ENCODE results near the gene SKI. TPM values are rescaled to one million over a fixed set of nuclear protein-coding genes. Genes with fewer than 3 reads are reported as not detected.

SKI gene
- total and polyA plus RNA-seq, 2 of the 8 experiments (the other 6 are each of a cell fraction or from before 2014, with no cell fraction given): 8.3 to 87.6 TPM

GRCh38 chr1:2210786-2211185 lies 17.3 kb upstream of the SKI start (continued):
- TF ChIP-seq, protein P1, sequence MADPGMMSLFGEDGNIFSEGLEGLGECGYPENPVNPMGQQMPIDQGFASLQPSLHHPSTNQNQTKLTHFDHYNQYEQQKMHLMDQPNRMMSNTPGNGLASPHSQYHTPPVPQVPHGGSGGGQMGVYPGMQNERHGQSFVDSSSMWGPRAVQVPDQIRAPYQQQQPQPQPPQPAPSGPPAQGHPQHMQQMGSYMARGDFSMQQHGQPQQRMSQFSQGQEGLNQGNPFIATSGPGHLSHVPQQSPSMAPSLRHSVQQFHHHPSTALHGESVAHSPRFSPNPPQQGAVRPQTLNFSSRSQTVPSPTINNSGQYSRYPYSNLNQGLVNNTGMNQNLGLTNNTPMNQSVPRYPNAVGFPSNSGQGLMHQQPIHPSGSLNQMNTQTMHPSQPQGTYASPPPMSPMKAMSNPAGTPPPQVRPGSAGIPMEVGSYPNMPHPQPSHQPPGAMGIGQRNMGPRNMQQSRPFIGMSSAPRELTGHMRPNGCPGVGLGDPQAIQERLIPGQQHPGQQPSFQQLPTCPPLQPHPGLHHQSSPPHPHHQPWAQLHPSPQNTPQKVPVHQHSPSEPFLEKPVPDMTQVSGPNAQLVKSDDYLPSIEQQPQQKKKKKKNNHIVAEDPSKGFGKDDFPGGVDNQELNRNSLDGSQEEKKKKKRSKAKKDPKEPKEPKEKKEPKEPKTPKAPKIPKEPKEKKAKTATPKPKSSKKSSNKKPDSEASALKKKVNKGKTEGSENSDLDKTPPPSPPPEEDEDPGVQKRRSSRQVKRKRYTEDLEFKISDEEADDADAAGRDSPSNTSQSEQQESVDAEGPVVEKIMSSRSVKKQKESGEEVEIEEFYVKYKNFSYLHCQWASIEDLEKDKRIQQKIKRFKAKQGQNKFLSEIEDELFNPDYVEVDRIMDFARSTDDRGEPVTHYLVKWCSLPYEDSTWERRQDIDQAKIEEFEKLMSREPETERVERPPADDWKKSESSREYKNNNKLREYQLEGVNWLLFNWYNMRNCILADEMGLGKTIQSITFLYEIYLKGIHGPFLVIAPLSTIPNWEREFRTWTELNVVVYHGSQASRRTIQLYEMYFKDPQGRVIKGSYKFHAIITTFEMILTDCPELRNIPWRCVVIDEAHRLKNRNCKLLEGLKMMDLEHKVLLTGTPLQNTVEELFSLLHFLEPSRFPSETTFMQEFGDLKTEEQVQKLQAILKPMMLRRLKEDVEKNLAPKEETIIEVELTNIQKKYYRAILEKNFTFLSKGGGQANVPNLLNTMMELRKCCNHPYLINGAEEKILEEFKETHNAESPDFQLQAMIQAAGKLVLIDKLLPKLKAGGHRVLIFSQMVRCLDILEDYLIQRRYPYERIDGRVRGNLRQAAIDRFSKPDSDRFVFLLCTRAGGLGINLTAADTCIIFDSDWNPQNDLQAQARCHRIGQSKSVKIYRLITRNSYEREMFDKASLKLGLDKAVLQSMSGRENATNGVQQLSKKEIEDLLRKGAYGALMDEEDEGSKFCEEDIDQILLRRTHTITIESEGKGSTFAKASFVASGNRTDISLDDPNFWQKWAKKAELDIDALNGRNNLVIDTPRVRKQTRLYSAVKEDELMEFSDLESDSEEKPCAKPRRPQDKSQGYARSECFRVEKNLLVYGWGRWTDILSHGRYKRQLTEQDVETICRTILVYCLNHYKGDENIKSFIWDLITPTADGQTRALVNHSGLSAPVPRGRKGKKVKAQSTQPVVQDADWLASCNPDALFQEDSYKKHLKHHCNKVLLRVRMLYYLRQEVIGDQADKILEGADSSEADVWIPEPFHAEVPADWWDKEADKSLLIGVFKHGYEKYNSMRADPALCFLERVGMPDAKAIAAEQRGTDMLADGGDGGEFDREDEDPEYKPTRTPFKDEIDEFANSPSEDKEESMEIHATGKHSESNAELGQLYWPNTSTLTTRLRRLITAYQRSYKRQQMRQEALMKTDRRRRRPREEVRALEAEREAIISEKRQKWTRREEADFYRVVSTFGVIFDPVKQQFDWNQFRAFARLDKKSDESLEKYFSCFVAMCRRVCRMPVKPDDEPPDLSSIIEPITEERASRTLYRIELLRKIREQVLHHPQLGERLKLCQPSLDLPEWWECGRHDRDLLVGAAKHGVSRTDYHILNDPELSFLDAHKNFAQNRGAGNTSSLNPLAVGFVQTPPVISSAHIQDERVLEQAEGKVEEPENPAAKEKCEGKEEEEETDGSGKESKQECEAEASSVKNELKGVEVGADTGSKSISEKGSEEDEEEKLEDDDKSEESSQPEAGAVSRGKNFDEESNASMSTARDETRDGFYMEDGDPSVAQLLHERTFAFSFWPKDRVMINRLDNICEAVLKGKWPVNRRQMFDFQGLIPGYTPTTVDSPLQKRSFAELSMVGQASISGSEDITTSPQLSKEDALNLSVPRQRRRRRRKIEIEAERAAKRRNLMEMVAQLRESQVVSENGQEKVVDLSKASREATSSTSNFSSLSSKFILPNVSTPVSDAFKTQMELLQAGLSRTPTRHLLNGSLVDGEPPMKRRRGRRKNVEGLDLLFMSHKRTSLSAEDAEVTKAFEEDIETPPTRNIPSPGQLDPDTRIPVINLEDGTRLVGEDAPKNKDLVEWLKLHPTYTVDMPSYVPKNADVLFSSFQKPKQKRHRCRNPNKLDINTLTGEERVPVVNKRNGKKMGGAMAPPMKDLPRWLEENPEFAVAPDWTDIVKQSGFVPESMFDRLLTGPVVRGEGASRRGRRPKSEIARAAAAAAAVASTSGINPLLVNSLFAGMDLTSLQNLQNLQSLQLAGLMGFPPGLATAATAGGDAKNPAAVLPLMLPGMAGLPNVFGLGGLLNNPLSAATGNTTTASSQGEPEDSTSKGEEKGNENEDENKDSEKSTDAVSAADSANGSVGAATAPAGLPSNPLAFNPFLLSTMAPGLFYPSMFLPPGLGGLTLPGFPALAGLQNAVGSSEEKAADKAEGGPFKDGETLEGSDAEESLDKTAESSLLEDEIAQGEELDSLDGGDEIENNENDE (IDR thresholded peaks at IDR 0.05; ENCODE audit: insufficient replicate concordance, low read length): no peak
- TF ChIP-seq SIRT6 (IDR thresholded peaks at IDR 0.05; ENCODE audit: low read length) (no peak), TAF1 (IDR thresholded peaks at IDR 0.05; ENCODE audit: low read depth, low read length) (no peak), CEBPB (IDR thresholded peaks at IDR 0.05; ENCODE audit: low read depth, low read length) (no peak), TCF12 (IDR thresholded peaks at IDR 0.05; ENCODE audit: low read depth, low read length) (no peak), ATF2 (IDR thresholded peaks at IDR 0.05; ENCODE audit: low read length) (no peak), GTF2F1 (IDR thresholded peaks at IDR 0.05; ENCODE audit: borderline replicate concordance, low read depth, low read length) (no peak), KDM1A (IDR thresholded peaks at IDR 0.05; ENCODE audit: borderline replicate concordance, low read length) (no peak), HDAC2 (IDR thresholded peaks at IDR 0.05; ENCODE audit: borderline replicate concordance in 1 of 2, low read depth in 2 of 2, low read length in 2 of 2) (no peak), CHD2 (IDR thresholded peaks at IDR 0.05; ENCODE audit: low read length) (no peak), TAF7 (optimal IDR thresholded peaks at IDR 0.05; ENCODE audit: borderline replicate concordance, low read depth, low read length) (no peak)

Data from H1 (cell line).